EH (cell line): Measurements from ENCODE around the gene MRAP.
A peak's percentile ranks its signal among the peaks of the same experiment; 100 is the strongest.
"Not testable (repeated sequence)": the region's sequence is repeated elsewhere in the genome, so short reads cannot be mapped to it uniquely, and the experiment has no call there.

Experiments
- DNase-seq: peaks from one replicate; pipeline ENCODE4 v3.0.0-alpha.2; 2015; ENCODE audit warnings: low read depth

Gene MRAP

GRCh38 chr21:32300117-32300681 is 1.5 kb downstream of the MRAP start:
- DNase-seq = no peak

GRCh38 chr21:32301596-32301995 is 2.9 kb downstream of the MRAP start:
- DNase-seq = no peak

- DNase-seq = no peak
Observed at GRCh38 chr21:32302560-32302959, 3.9 kb downstream of the MRAP start.

- no peak for DNase-seq
Observed at GRCh38 chr21:32303385-32303784, 4.7 kb downstream of the MRAP start.

- DNase-seq = no peak
Observed at GRCh38 chr21:32304998-32305397, 6.3 kb downstream of the MRAP start.

GRCh38 chr21:32306021-32306780 is 7.5 kb downstream of the MRAP start:
- no peak for DNase-seq

GRCh38 chr21:32307706-32308105 is 9.1 kb downstream of the MRAP start:
- peak; percentile 50 for DNase-seq

GRCh38 chr21:32308696-32309095 is 10.0 kb downstream of the MRAP start:
- no peak for DNase-seq

- no peak for DNase-seq
Observed at GRCh38 chr21:32309906-32310460, 11.3 kb downstream of the MRAP start.

- not testable (repeated sequence) for DNase-seq
Observed at GRCh38 chr21:32310976-32311375, 12.3 kb downstream of the MRAP start.

GRCh38 chr21:32311621-32312020 is 13.0 kb downstream of the MRAP start:
- no peak for DNase-seq

GRCh38 chr21:32312326-32312725 is 13.7 kb downstream of the MRAP start:
- no peak for DNase-seq

- DNase-seq = no peak
Observed at GRCh38 chr21:32312976-32313375, 14.3 kb downstream of the MRAP start.

- no peak for DNase-seq
Observed at GRCh38 chr21:32314806-32315205, 16.2 kb downstream of the MRAP start.

- DNase-seq = no peak
Observed at GRCh38 chr21:32315511-32316281, 17.0 kb downstream of the MRAP start.

GRCh38 chr21:32316361-32317215 is 17.9 kb downstream of the MRAP start:
- no peak for DNase-seq

- DNase-seq = no peak
Observed at GRCh38 chr21:32317726-32318125, 19.1 kb downstream of the MRAP start.

- no peak for DNase-seq
Observed at GRCh38 chr21:32319012-32319411, 20.4 kb downstream of the MRAP start.

- DNase-seq = no peak
Observed at GRCh38 chr21:32320059-32320458, 21.4 kb downstream of the MRAP start.

- DNase-seq = no peak
Observed at GRCh38 chr21:32320726-32321125, 22.1 kb downstream of the MRAP start.

GRCh38 chr21:32321480-32321879 is 22.8 kb downstream of the MRAP start:
- DNase-seq = no peak

GRCh38 chr21:32322103-32322502 is 23.4 kb downstream of the MRAP start:
- no peak for DNase-seq
